ENCODE data around the gene RBM11.

The RBM11 gene

GRCh38 chr21:14271641-14272040, 55.7 kb downstream of the RBM11 start:
- no peak for DNase-seq

GRCh38 chr21:14273736-14274538, 58.0 kb downstream of the RBM11 start:
- DNase-seq: peak; percentile 12

GRCh38 chr21:14275702-14276205, 59.8 kb downstream of the RBM11 start:
- no peak for DNase-seq

Measured in activated CD4-positive, alpha-beta T cell treated with anti-CD3 and anti-CD28 coated beads, Interleukin-2, Interleukin-6, amounts not matched to agents 100 ng/mL and 50 ng/mL, durations not matched to agents 16 hours and 8 hours (primary cell).